Activated CD4-positive, alpha-beta memory T cell treated with anti-CD3 and anti-CD28 coated beads, Interleukin-2, amount 10 ng/mL, durations not matched to agents 7 days and 5 days (primary cell): ENCODE data around the gene POMP. TPM values are rescaled to one million over a fixed set of nuclear protein-coding genes. Genes with fewer than 3 reads are reported as not detected.

Experiments
- total RNA-seq, 2 experiments: library from RNA; stranded (reverse); gene quantifications; one replicate each; pipeline ENCODE4 v1.2.3, GENCODE V29; 2021

POMP gene
- total RNA-seq, 2 experiments from 2014 or later: 75.1 to 76.6 TPM

Other genes with a start within 250 kb of the POMP start
- 1 to 10 TPM; 2.0 to 2.5 TPM for gene FLT1, start 164.0 kb upstream of the POMP start, total RNA-seq
- gene SLC46A3, start 59.8 kb downstream of the POMP start, total RNA-seq: 10 to 100 TPM in 1 of 2 experiments, 1 to 10 TPM in 1; 9.6 to 10.9 TPM
- not detected for gene MTUS2, start 161.2 kb downstream of the POMP start, total RNA-seq